HG03175 (cell line): ENCODE data around the gene CDNF.
"Not testable (repeated sequence)": the region's sequence is repeated elsewhere in the genome, so short reads cannot be mapped to it uniquely, and the experiment has no call there.

Experiments
- ATAC-seq: cut with Tn5 transposase; IDR thresholded peaks from one replicate; pipeline ENCODE4 v1.9.1; 2021; ENCODE audit warnings: mild to moderate bottlenecking, moderate library complexity; ENCODE audit not compliant: unreplicated experiment

The CDNF gene

GRCh38 chr10:14837757-14838581 is at the start of gene CDNF, which contains the start of the genes HSPA14 and MSANTD7:
TSS of gene CDNF (minus strand) at chr10:14838037. CDS start at chr10:14837946, 91 bp downstream.
TSS of gene HSPA14 (plus strand) at chr10:14838306. CDS start at chr10:14838403, 97 bp downstream.
TSS of gene MSANTD7 (plus strand) at chr10:14838306. CDS start at chr10:14842285, 3,979 bp downstream.
- peak; percentile 96 for ATAC-seq

- no peak for ATAC-seq
Measured at GRCh38 chr10:14884082-14884481, 46.2 kb upstream of the CDNF start.

- no peak for ATAC-seq
Measured at GRCh38 chr10:14880229-14880628, 42.4 kb upstream of the CDNF start.

GRCh38 chr10:14879928-14880193 is 42.0 kb upstream of the CDNF start:
- ATAC-seq: no peak

- peak; percentile 26 for ATAC-seq
Measured at GRCh38 chr10:14879124-14879927, 41.5 kb upstream of the CDNF start.

- ATAC-seq: peak; percentile 92
Measured at GRCh38 chr10:14878266-14879123, 40.7 kb upstream of the CDNF start, which contains the start of gene SUV39H2. TSS of gene SUV39H2 (plus strand) at chr10:14878866. CDS start at chr10:14878889, 23 bp downstream.

- ATAC-seq: no peak
Measured at GRCh38 chr10:14876764-14877163, 38.9 kb upstream of the CDNF start.

- no peak for ATAC-seq
Measured at GRCh38 chr10:14875941-14876340, 38.1 kb upstream of the CDNF start.

- peak; percentile 46 for ATAC-seq
Measured at GRCh38 chr10:14873090-14873760, 35.4 kb upstream of the CDNF start.

GRCh38 chr10:14864871-14865270 is 27.0 kb upstream of the CDNF start:
- ATAC-seq: not testable (repeated sequence)

- ATAC-seq: not testable (repeated sequence)
Measured at GRCh38 chr10:14864466-14864865, 26.6 kb upstream of the CDNF start.

GRCh38 chr10:14860791-14861190 is 23.0 kb upstream of the CDNF start:
- no peak for ATAC-seq

GRCh38 chr10:14859775-14860174 is 21.9 kb upstream of the CDNF start:
- ATAC-seq: no peak

- ATAC-seq: no peak
Measured at GRCh38 chr10:14859043-14859442, 21.2 kb upstream of the CDNF start.

- no peak for ATAC-seq
Measured at GRCh38 chr10:14858338-14858960, 20.6 kb upstream of the CDNF start.

GRCh38 chr10:14855453-14855852 is 17.6 kb upstream of the CDNF start:
- no peak for ATAC-seq

GRCh38 chr10:14852236-14852635 is 14.4 kb upstream of the CDNF start:
- ATAC-seq: no peak

GRCh38 chr10:14844948-14845347 is 7.1 kb upstream of the CDNF start:
- no peak for ATAC-seq

GRCh38 chr10:14843327-14843988 is 5.6 kb upstream of the CDNF start:
- no peak for ATAC-seq
